ENCODE results near the gene ZNF280B. TPM values are rescaled to one million over a fixed set of nuclear protein-coding genes. Genes with fewer than 3 reads are reported as not detected.

The ZNF280B gene
- polyA plus RNA-seq, 1 of the 3 experiments (the other 2 are of a cell fraction) = 0.82 TPM

- DNase-seq = no peak
- H3K4me3 ChIP-seq (ENCODE audit: low read depth in 2 of 2, low read length in 1 of 2) = no peak overlapping the region
- no peaks in the 10 kb centered on the region for H3K4me1 ChIP-seq (ENCODE audit: control insufficient read depth in 1 of 2, insufficient read depth in 2 of 2, low read depth in 1 of 2, low read length in 1 of 2)
- no peak overlapping the region for H3K27ac ChIP-seq (ENCODE audit: low read depth in 2 of 2, low read length in 1 of 2)
- no peaks in the 10 kb centered on the region for H3K9me2 ChIP-seq
- ChIA-PET POLR2A (no interaction called here), CTCF (interaction anchor here (0.6 to 4.0 kb wide), 9 partner anchors 9 to 472 kb away, joined by 3 to 13 read pairs (median 3); partner anchors contain the start of gene ZNF280B)
- H3K4me2 ChIP-seq = no peak overlapping the region
- TF ChIP-seq RFX5 (IDR thresholded peaks at IDR 0.05; ENCODE audit: low read length) = no peak
- TF ChIP-seq USF1 (IDR thresholded peaks at IDR 0.05; ENCODE audit: borderline replicate concordance, low read depth) = no peak
- TF ChIP-seq PBX3 (IDR thresholded peaks at IDR 0.05) = no peak
- no peak for TF ChIP-seq MXI1 (IDR thresholded peaks at IDR 0.05; ENCODE audit: low read depth, low read length)
- TF ChIP-seq TEAD4 (IDR thresholded peaks at IDR 0.05; ENCODE audit: borderline replicate concordance, insufficient read depth) = no peak
- no peak for TF ChIP-seq RCOR1 (IDR thresholded peaks at IDR 0.05; ENCODE audit: low read length)
- TF ChIP-seq REST (IDR thresholded peaks at IDR 0.05; ENCODE audit: low read depth, low read length) = no peak
- TF ChIP-seq RXRA (IDR thresholded peaks at IDR 0.05; ENCODE audit: borderline replicate concordance, low read depth) = no peak
- no peak for TF ChIP-seq USF2 (IDR thresholded peaks at IDR 0.05; ENCODE audit: borderline replicate concordance, low read depth, low read length)
- H3F3A ChIP-seq (replicated peaks; ENCODE audit: insufficient read depth) = no peaks in the 10 kb centered on the region
- no peaks in the 10 kb centered on the region for H4K20me1 ChIP-seq (ENCODE audit: insufficient read depth)
- H3K36me3 ChIP-seq (replicated peaks in 1 of 2; ENCODE audit: control insufficient read depth in 1 of 2, insufficient read depth in 2 of 2, low read length in 1 of 2) = peaks cover 28 to 31% of the 10 kb centered on the region in 2 experiments
- no peak overlapping the region for H3K9ac ChIP-seq
- no peaks in the 10 kb centered on the region for H3K9me3 ChIP-seq
- no peak overlapping the region for H2AFZ ChIP-seq (ENCODE audit: low read depth)
- WGBS (ENCODE audit: low lambda C conversion rate) = 96% methylated on average over 6 of the region's 6 CpGs
- H3K79me2 ChIP-seq (ENCODE audit: insufficient read depth) = no peaks in the 10 kb centered on the region
- H3K27me3 ChIP-seq (ENCODE audit: insufficient read depth) = no peaks in the 10 kb centered on the region
These were observed 21.5 kb downstream of the ZNF280B start for GRCh38 chr22:22487059-22487458.

Data from SK-N-SH (cell line).